HG02571 (cell line): ENCODE data around the gene NDUFS7.
A peak's percentile ranks its signal among the peaks of the same experiment; 100 is the strongest.
"Not testable (repeated sequence)": the region's sequence is repeated elsewhere in the genome, so short reads cannot be mapped to it uniquely, and the experiment has no call there.

Source experiments
- ATAC-seq: cut with Tn5 transposase; IDR thresholded peaks from one replicate; pipeline ENCODE4 v1.9.1; 2021; ENCODE audit warnings: mild to moderate bottlenecking, moderate library complexity; ENCODE audit not compliant: unreplicated experiment

Gene NDUFS7

DNA sequence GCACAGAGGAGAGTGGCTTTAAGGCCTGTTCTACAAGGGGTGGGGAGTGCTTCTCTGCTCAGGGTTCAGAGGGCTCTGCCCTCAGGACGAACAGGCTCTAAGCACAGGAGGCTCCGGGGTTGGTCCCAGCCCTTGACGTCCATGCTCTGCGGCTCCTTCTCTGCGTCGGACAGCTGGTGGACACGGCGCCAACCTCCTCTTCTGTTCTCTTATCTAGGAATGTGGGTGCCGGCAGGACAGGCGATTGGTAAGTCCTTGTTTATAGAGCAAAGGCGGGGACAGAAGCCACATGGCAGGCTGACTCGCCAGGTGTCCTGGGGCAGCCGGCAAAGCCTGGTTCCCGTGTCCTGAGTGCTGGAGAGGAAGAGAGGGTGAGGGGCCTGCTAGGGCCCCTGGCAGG, 46.0 kb downstream of the NDUFS7 start:
- no peak for ATAC-seq

DNA sequence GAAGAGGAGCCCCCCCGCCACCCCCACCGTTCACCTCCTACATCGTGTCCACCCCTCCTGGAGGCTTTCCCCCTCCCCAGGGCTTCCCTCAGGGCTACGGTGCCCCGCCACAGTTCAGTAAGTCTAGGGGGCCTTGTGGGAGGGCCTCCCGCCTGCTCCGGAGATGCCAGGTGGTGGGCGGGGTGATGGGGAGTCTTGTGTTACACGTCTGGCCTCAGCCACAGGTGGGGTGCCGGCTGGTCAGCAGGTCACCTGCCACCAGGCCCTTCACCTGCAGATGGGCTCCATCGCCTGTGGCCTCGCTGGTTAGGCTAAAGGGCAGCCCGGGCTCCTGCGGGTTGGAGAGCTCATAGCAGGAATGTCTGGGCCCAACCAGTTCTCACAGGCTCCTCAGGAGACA, 46.5 kb downstream of the NDUFS7 start:
- ATAC-seq: no peak

DNA sequence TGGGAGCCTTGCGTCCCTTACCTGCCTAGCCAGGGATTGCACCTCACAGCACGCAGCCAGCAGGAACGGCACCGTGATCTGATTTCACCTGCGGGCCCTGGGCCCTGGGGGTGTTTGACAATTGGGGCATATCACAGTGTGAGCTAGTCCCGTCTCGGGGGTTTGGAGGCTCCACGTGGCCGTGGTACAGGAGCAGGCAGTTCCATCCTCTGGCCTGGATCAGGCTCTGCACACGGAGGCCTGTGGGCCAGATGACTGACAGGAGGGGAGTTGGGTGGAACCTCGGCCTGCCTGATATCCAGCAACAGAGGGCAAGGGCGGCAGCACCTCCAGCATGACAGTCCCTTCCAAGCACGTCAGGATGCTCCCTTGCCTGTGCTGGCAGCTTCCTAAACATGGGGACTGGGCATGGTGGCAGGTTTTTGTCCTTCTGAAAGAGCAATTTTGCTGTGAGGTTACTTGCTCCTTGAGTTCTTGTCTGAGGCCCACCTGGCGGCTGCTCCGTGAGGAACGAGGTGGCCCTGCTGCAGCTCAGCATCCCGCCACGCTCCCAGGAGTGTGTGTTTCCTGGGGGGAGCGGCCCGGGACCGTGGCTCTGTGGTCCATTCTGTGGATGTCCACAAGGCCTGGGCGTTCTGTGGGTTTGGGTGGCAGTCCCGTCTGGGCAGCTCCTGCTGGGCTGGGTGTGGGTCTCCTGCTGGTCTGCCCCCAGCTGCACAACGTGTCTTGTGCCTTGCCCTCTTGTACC, 48.2 kb downstream of the NDUFS7 start:
- no peak for ATAC-seq

DNA sequence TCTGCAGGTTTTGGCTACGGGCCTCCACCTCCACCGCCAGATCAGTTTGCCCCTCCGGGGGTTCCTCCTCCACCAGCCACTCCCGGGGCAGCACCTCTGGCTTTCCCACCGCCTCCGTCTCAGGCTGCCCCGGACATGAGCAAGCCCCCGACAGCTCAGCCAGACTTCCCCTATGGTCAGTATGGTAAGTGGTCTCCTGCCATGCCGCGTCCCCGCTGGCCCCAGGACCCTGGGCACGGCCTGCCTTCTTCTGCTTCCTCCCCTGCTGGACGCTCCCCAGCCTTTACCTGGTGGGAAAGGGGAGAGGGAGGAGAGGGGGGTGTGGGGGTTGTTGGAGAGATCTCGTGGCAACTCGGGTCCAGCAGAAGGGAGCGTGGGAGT, 48.8 kb downstream of the NDUFS7 start:
- no peak for ATAC-seq

DNA sequence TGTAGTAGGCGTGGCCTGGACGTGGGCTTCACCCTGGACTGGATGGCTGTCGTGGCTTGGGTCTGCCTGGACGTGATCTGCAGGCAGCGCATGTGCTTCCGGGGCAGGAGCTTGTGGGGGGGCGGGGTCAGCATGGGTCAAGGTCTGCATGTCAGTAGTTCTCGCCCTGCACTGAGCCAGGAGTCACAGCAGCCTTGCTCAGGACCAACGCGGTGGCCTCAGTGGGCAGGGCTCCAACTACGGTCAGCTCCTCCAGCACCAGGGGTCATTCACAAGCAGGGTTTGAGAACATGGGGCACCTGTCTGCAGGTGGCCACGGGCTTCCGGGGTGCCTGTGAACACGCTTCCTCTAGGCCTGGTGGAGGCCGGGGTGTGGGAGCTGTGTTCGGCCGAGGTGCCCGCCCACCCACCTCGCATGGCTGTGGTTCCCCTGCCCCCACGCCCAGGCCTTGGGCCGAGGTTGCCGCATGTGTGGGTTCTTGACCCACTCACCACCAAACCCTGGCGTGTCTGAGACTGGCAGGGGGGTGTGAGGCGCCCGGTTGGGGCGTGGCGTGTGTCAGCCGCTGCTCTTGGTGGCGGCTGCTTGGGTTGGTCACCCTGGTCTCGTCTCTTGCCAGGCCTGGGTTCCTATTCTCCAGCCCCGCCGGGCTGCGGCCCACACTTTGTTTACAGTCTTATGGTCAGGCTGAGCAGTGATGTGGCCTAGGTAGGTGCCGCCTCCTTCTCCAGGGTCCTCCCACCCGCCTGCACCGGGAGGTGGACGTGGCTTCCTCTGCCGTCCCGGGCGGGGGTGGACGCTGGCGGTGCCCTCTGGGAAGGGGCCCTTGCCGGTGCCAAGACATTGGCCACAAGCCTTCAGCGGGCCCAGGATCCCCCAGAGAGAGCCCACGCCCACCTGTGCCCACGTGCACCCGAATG, 49.7 kb downstream of the NDUFS7 start:
- ATAC-seq: no peak

DNA sequence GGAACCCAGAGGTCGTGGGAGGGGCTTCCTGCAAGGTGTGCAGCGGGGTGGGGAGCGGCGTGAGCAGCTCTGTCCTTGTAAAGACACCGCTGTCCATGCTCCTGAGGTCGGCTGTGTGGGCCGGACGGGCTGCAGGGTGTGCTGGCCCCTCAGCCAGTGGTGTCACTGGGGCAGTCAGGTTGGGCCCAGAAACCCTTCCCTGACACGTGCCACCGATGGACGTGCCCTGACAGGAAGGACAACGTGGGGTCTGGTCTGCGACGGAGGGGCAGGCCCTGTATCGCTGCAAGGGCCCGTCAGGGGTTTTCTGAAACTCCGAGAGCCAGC, 50.3 kb downstream of the NDUFS7 start:
- no peak for ATAC-seq

DNA sequence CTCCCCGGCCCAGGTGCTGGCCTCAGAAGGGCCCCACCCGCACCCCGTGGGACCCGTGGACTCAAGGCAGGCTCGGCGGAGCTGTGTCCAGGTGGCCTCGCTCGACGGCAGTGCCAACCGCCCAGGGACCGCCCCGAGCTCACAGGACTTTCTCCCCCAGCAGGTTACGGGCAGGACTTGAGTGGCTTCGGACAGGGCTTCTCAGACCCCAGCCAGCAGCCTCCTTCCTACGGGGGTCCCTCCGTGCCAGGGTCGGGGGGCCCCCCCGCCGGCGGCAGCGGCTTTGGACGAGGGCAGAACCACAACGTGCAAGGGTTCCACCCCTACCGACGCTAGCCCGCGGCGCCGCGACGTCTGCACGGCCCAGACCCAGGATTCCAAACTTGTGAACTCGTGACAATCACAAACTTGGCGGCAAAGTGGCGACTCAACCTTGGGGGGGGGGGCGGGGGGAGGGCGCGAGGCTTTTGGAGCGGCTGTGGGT, 50.9 kb downstream of the NDUFS7 start:
- ATAC-seq: no peak

DNA sequence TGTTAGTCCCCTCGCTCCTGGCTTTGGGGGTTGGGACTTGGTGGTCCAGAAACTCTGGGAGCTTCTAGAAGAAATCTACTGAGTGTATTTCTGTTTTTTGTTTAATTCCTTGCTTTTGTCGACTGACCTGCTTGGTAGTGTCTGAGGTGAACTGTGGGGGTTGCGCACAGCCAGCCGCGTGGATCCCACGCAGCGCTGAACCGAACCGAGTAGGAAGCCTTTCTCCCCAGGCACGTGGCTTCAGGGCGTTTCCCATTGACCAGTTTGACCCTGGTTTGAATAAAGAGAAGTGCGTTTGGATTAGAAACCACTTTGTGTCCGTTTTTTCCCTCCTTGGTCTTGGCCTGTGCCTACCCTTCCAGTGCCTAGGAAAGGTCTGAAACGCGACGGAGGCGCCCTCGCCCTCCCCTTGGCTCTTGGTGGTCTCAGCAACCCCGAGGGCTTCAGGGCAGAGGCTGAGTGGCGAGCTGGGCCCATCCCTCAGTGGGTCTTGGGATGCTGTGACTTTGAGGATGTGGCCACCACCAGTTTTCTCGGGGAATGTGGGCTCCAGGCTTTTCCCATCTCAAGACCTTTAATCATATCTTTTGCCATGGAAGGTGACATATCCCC, 51.8 kb downstream of the NDUFS7 start:
- ATAC-seq: no peak

DNA sequence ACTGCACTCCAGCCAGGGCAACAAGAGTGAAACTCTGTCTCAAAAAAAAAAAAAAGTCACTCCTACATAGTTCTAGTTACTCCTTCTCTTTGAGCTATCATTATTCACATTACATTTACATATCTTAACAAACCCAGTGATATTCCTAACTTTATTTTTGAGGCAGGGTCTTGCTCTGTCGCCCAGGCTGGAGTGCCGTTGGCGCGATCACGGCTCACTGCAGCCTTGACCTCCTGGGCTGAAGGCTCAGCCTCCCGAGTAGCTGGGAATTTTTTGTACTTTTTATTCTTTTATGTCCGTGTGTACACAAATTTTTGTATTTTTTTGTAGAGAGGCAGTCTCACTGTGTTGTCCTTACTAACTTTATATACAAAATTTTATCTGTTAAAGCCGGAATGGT, 53.9 kb downstream of the NDUFS7 start:
- no peak for ATAC-seq

DNA sequence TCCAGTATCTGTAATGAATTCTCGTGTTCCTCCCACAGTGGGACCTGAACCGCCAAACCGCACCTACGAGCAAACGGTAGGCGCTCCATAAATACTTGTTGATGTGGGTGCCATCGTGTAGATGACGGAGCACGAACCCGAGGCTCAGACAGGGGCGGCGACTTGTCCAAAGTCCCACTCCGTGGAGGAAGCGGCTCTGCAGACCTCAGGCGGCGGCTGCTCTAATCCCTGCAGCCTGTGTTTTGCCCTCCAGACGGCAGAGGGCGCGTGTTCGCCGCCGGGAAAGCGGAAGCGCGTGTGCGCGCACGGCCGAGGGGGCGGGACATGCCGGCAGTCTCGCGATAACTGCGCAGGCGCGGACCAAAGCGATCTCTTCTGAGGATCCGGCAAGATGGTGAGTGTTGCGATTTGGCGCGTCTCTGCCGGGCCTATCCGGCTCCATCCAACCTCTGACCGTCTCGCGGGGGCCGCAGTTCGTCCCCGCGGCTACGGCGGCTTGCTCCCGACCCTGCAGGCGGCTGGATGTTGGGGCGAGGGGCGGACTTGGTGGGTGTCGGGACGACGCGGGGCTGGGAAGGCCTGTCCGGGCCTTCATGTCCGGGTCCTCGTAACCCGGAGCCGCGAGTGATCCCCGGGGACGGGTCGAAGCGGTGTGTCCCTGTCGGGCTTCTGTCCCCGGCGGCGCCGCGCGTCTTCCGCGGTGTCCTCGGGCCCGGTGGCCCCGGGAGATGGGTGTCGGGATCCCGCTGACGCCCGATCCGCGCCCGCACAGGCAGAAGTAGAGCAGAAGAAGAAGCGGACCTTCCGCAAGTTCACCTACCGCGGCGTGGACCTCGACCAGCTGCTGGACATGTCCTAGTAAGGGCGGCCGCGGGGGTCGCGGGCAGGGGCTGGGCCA, 54.6 kb downstream of the NDUFS7 start, which contains the start of gene RPS15:
RPS15 (plus strand) TSS at position 362 of the 898 bp plus-strand sequence; CDS start at position 392, 30 bp downstream.
- peak; percentile 74 for ATAC-seq

DNA sequence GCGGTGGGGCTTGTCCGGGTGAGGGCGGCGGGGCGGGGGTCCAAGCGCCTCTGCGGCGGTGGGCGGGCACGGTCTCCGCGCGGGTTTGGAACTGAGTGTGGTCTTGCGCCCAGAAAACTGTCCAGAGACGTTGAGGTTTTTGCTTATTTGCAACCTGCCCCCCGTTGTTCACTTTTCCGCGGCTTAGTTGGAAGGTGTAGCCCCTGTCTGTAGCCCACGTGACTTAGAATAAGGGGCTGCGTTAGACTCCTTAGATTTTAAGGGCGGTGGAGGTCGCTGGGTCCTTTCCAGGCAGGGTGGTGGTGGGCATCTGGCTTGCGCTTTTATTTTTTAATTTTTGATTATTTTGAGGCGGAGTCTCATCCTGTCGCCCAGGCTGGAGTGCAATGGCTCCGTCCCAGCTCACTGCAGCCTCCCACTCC, 55.2 kb downstream of the NDUFS7 start:
- ATAC-seq: no peak

DNA sequence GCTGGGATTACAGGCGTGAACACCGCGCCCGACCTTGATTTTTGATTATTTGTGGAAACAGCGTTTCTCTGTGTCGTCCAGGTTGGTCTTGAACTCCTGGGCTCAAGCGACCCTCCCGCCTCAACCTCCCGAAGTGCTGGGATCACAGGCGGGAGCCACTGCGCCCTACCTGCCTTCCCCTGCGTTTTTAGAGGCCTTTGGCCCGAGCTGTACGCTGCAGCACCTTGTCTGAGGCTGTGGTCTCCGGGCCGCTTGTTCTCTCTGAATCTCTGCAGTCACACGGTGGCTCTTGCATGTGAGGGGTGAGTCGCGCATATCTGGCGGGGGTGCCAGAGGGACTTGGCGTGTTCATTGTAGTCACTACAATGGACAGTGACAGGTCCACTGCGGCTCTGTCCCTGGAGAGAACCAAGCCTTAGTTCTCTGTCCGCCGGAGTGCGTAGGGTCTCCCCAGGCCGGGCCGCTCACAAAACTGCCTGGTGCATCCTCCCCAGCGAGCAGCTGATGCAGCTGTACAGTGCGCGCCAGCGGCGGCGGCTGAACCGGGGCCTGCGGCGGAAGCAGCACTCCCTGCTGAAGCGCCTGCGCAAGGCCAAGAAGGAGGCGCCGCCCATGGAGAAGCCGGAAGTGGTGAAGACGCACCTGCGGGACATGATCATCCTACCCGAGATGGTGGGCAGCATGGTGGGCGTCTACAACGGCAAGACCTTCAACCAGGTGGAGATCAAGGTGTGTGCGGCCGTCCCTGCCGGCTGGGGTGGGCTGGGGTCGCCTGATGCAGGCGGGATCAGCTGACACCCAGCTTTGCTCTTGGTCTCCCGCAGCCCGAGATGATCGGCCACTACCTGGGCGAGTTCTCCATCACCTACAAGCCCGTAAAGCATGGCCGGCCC, 56.1 kb downstream of the NDUFS7 start:
- not testable (repeated sequence) for ATAC-seq

DNA sequence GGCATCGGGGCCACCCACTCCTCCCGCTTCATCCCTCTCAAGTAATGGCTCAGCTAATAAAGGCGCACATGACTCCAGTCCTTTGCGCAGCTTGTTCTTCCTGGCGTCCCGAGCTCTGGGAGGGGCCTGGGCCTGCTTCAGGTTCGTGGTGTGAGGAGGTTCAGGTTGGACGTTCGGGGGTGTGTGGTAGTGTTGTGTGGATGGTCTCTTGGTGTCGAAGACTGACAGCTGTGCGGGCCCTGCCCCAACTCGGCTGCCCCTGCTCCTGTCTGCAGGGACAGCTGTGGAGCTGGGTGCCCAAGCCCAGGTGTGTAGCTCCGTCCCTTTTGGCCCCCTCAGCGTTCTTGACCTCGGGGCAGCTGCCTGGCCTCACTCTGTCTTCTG, 56.7 kb downstream of the NDUFS7 start:
- ATAC-seq: no peak

DNA sequence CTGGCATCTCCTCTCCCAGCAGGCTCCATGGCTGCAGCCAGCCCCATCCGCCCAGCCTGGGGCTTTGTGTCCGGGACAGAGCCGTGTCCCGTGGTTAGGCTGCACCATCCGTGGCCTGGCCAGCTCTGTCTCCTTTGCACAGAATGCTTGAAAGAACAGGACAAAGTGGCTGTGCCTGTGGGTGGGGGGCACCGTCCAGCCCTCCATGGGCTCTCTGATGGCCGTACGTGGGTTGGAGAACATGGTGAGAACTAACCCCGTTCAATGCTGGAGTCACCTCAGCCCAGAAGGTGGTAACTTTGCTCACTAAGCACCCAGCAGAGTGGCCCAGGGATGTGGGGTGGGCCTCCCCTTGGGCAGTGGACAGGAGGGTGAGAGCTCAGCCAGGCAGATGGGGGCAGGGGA, 57.3 kb downstream of the NDUFS7 start:
- no peak for ATAC-seq

DNA sequence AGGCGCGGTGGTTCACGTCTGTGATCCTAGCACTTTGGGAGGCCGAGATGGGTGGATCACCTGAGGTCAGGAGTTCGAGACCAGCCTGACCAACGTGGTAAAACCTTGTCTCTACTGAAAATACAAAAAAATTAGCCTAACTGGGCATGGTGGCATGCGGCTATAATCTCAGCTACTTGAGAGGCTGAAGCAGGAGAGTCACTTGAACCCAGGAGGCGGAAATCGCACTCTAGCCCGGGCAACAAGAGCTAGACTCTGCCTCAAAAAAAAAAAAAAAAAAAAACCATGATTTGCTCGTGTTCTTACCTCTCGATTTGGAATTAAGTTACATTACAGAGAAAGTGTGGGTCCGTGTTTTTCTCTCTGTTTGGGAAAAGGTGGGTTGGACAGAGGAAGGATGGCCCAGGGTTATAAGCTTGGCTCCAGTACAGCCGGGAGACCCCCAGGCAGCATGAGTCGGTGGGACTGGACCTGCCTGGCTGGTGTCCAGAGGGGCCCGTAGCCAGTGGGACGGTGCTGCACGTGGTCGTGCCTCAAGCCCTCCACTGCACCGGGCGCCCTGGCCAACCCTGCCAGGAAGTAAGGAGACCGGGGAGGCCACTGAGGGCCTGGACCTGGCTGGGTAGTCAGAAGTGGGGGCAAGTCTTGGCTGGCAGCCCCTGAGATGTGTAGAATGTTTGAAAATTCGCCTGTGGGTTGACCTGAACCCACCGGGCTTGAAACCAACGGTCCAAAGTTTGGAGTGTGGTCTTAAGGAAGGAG, 58.2 kb downstream of the NDUFS7 start:
- no peak for ATAC-seq
